HK-2 (cell line): ENCODE data around the gene MEIS1.
A peak's percentile ranks its signal among the peaks of the same experiment; 100 is the strongest.

Source experiments
- DNase-seq: peaks from one replicate; pipeline ENCODE4 v3.0.0-alpha.2; 2018; ENCODE audit not compliant: unreplicated experiment

Gene MEIS1

DNA sequence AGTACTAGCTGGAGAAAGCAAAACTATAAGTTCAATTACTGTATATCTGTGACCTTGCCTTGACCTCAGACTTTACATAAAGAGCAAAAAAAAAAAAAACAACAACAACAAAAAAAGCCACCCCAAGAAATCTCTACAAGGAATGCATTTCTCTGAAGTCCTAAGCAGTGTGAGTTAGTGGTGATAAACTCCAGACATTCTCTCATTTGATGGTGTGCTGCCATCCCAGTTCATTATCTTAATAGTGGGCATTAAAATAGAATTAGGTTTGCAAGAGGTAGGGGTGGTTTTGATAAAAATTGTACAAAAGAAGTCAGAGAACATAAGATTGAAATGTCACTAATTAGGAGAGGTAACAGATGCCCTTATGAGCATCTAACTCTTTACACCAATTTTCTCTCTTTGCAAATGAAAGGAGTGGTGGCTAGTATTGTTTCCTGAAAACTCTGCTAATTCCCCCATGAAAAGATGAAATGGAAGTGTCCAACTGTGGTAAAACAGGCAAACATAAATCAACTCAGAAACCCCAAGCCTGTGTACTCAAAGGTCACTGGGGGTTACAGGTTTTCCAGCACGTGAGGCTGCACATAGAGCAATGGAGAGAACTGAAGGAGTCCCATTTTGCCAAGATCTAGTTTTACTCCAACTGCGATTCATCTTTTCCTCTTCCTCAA lies 131.9 kb downstream of the MEIS1 start:
- DNase-seq, result no peak

DNA sequence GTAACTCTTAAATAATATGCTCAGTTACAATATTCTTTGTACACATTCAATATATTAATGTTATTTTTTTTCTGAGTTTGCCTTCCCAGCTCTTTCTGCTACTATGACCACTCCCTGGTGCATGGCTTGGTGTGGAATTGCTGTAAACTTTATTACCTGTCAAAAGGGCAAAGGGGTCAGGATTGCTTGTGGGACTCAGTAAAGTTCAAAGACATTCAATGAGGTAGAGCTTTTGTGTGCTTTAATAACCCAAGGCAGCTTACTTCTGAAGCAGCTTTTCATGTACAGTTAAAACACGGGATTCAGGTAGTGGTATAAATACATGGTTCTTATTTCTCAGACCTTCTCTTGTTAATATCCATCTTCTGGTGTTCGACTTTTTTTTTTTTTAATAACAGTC lies 132.8 kb downstream of the MEIS1 start:
- DNase-seq, result no peak

DNA sequence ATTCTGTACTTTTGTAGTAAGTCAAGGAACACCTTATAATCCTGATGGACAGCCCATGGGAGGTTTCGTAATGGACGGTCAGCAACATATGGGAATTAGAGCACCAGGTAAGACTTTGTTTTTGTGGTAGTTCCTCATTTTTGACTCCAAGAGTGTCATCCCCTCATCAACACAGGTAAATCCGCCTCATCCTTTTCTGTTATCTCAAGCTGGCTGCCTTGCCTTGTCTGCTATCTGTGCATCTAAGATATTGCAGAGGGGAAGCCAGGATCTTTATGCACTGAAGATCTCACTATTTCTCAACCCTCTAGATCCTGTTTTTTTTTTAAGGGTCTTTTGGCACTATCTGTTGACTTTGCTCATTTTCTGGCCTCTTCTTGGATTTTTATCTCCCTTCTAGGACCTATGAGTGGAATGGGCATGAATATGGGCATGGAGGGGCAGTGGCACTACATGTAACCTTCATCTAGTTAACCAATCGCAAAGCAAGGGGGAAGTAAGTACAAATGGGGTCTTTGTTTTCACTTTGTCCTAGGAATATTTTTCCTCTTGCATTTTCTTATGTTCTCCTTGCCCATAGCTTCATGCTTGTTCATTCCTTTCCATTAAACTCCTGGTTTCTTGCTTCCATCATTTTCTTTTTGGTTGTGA lies 133.8 kb downstream of the MEIS1 start:
- DNase-seq, result no peak

DNA sequence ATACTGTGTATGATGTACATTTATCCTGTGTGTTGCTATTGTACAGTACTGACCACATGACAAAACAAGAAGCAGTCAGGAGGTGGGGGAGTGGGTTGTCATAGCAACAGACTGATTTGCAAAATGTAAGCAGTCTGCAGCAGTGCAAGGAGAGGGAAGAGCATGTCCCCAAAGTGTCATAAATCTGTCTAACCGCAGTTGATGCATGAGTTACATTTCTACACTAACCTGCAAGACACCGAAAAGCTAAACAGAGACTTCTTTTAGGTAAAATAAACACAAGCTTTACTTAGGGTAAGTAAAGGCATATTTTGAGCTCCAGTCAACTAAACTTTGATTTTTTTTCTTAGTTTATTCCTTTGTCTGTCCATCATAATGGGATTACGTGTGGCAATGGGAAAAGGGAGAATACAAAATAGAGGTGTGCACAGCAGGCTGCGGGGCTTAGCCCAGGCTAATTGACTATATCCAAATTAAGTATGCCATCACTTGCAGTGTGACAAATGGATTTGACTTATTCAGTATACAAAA lies 134.5 kb downstream of the MEIS1 start:
- no peak for DNase-seq

DNA sequence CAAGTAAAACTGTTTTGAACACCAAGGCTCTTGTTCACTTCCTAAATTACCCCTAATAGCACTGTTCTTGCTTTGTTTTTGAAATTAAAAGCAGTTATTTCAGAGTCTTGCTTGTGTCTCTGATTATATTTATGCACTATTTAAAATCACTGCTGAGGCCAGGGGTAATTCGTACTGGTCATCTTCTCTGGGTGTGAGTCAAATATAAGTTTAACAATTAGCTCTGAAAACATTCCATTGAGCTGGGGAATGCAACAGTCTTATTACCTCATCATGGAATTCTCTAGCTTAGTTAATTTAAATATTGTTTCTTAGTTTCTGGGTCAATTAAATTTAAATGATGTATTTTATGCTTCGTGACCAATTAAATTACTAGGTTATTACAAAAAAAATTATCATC lies 135.0 kb downstream of the MEIS1 start:
- DNase-seq, result no peak

DNA sequence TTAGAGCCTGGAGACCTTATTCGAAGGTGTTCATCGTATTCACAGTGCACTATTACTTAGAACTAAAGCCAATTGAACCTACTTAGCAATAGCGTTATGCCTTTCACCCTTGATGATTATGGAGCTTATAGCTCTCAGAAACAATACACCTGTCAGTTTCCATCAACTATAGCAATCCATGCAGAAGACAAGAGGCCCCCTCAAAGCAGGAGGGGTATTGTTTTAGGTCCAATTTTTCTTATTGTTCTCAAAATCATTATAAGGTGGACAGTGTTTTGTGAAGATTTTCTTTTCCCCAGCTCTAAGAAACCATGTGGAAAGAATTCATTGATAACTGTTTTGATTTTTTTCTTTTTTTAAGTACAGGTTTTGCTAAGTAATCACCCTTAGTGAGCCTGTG lies 135.5 kb downstream of the MEIS1 start:
- DNase-seq, result no peak

DNA sequence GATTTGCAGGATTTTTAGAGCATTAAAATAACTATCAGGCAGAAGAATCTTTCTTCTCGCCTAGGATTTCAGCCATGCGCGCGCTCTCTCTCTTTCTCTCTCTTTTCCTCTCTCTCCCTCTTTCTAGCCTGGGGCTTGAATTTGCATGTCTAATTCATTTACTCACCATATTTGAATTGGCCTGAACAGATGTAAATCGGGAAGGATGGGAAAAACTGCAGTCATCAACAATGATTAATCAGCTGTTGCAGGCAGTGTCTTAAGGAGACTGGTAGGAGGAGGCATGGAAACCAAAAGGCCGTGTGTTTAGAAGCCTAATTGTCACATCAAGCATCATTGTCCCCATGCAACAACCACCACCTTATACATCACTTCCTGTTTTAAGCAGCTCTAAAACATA lies 137.0 kb downstream of the MEIS1 start:
- DNase-seq, result no peak

DNA sequence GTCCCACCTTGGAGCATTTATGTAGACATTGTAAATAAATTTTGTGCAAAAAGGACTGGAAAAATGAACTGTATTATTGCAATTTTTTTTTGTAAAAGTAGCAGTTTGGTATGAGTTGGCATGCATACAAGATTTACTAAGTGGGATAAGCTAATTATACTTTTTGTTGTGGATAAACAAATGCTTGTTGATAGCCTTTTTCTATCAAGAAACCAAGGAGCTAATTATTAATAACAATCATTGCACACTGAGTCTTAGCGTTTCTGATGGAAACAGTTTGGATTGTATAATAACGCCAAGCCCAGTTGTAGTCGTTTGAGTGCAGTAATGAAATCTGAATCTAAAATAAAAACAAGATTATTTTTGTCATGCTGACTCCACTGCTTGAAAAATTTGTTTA lies 137.5 kb downstream of the MEIS1 start:
- no peak for DNase-seq

DNA sequence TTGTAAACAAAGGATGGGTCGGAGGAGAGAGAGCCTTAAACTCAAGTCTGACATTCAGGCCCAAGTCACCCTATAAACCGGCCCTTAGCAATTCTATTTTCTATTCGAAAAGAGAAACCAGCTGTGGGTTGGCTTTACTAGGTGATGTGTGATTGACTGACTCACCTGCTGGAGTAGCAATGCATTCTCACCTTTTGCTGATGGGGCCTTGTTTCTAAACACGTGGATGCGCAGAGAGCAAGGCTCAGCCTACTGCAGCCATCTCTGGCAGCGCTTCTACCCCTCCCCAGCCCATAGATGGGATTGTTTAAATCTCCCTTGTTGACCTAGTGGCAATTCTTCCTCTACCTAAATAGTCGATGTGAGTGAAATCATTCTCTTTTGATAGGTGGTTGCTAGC lies 138.5 kb downstream of the MEIS1 start:
- DNase-seq, result no peak

DNA sequence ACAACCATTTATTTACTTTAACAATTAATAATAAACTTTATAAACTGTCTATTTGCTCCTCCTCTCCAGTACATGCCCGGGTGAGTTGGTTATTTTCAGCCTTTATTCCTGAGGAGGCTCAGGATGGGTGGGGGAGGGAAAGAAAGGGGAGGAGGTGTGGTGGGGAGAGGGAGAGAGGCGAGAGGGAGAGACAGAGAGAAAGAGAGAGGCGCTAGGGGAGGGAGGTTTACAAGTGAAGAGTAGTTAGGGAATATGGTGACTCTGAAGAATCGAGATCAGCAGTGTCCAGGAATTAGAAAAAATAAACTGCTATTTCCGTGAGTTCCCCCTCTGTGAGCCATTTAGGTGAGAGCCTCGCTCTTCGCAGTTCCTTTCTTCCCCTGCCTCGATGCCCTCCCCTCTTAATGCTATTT lies 138.9 kb downstream of the MEIS1 start:
- DNase-seq, result no peak

DNA sequence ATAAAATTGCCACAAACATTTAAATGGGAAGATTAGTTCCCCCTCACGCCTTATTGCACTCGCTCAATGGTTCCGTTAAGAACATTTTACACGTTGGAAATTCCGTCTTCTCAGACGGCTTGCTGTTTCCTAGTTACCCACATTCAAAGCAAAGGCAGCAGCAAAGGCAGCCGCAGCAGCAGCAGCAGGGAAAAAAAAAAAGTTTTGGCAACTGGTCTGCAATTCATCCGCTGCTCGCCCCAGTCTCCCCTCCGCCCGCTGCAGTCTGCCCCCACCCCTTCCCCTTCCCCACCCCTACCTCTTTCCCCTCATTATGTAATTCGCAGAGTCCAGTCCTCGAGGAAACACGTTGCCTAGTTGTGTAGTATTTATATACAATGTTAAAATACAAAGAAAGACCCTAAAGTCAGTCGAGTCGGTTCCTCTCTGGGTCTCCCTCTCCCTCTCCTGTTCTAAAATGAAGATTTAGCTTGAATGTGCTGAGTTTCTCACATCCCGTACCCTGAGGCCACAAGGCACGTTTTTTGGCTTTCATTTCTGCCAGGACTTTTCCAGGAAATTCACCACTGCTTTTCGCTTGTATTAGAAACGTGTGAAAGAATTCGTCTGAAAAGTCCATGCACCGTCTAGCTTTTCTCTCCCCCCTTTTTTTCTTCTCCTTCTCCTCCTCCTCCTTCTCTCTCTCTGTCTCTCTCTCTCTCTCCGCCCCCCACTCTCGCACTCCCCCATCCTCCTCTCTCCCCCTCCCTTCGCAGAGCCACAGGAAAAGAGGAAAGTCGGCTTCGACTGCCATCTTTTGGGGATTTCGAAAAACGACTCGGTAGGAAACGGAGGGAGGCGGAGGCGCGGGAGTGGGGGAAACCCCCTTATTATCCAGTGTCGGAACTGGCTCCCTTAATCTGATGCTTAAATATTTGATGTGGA lies 140.0 kb downstream of the MEIS1 start:
- peak; percentile 61 for DNase-seq

DNA sequence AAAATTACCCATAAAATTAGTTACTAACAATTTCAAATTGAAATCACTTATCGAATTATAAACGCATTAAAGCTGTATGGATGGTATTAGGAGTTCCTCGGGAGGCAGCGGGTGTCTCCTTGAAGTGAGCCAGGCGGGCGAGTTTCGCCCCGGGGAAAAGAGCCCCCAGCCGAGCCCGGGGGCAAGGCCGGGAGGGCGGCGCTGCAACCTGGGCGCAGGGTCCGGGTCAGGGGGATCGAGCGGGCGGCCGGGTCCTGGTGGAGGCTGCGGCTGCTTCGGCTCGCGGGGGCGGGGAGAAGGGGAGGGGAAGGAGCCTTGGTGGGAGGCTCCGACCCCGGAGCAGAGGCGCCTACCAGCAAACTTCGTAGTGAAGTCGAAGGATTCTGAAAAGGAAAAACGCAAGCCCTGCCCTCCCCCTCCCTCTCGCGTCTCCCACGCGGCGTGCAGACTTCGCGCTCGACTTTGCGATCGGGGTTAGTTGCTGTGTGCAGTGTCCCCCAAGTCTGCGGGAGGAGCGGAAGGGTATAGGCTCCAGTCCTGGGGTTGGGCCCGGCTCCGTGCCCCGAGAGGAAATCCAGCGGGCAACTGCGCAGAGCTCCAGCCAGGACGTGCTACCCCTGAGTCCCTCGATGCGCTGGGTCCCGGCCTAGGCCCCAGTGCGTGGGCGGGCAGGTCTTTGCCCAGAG lies 140.8 kb downstream of the MEIS1 start:
- DNase-seq, result peak; percentile 30

DNA sequence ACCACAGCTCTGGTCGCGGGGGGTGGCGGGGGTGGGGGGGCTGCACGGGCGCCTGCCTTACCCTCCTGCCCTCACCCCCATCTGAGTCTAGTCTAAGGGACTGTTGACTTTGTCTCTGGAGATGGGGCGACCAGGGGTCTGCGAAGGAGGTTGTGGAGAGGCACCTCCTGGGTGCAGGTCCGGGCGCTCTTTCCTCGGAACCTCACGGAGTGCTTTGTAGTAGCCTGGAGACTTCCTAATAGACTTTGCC lies 141.3 kb downstream of the MEIS1 start:
- no peak for DNase-seq

DNA sequence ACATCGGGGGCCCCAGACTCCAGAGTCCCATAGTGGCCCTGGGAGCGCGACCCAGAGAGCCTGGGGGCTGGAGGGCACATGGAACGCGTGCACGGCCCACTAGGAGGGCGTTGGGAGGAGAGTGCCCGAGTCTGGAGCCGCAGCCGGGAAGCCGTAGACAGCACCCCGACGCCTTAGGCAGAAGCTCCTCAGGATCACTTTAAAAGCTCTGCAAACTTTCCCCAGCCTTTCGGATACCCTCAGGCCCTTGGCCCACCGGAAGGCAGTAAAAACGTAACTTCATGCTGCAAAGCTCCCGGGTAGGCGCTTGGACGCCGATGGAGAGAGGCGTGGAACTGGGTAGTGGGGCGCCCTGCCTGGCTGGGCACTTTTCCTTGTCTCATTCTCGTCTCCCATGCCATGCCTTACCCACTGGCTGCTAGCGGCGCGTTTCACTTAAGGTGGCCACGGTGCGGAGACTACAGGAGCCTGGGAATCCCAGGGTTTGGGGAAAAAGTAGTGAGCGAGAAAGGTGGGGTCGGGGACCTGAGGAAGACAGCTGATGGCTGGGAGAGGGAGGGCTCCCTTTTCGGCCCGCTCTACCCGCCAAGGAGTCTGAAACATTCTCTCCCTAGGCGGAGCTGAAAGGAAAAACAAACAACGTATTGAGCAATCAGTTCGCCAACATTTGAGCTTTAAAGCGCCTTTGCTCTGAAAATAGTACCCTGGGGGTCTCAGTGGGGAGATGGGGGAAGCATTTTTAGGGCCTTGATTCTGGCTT lies 141.8 kb downstream of the MEIS1 start:
- DNase-seq, result peak; percentile 21

DNA sequence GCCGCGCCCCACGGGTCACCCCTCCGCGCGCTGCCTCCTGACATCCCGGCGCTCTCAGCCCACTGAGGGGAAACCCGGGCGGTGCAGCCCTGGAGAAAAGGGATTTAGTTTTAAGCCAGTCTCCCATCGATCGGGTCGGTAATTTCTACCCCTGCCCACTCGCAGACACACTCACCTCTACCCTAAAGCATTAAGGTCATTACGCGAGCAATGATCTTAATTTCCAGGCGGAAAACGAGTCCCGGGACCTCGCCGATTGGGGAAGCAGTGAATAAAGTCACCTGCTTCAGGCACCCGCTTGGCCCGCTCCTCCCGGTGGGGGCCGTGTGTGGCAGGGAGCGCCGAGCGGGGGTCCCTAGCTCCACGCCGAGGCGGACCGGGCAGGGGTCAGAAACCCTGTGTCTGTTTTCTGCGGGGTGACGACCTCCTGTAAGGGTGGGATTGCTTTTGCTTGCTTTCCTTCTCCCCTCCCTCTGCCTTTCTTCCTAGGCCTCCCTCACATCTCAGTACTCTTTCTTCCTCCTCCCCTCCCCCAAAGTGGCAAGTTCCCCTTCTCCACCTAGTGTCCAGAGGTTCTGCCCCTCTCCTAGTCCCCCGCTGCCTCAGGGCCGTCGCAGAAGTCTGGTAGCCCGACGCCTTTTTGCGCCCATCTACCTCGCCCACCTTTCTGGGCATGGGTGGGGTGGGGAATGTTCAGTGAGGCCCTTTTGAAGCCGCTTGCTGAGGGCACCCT lies 142.6 kb downstream of the MEIS1 start:
- no peak for DNase-seq

DNA sequence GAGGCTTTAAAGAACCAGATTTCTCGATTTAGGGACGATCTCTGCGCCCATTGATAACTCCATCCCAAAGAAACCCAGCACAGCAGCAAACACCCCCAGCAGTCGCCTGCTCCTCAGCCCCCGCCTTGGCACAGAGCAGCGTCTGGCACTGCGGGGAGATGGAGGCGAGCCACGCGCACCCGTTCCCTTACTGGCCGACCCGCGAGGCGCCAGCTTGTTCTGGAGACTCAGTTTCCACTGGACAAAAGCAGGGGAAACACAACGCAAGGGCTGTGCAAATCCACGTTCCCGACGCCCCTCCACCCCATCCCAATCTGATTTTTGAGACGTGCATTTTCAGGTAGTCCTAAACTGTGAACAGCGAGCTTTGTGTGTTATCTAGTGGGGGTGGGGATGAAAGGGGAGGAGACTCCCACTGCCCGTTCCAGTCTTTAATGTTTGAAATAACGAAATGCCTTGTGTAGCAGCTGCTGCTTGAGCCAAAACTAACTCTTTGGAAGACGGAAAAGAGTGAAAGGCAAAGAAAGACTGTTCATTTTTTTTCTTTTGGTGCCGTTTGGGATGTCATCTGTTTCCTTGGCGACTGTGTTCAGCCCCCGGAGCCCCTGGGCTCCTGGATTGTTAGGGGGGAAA lies 143.2 kb downstream of the MEIS1 start:
- no peak for DNase-seq

DNA sequence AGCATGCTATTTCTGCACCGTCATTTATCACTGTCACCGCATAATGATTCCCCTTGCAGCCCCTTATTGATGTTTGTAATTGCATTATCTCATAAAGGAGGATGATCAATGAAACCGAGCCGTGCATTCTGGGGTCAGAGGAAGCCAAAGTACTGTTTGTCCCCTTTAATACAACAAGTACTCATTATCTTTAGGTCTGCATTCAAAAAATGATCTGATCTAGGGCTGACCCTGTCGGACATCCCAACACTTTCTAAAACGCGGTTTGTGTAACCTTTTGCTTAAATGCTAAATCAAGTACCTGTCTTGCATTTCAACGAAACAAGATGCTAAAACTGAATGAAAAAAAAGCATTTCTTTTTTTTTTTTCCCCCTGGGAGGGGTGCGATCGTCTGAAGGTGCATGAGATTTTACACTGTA lies 143.8 kb downstream of the MEIS1 start:
- DNase-seq, result no peak

DNA sequence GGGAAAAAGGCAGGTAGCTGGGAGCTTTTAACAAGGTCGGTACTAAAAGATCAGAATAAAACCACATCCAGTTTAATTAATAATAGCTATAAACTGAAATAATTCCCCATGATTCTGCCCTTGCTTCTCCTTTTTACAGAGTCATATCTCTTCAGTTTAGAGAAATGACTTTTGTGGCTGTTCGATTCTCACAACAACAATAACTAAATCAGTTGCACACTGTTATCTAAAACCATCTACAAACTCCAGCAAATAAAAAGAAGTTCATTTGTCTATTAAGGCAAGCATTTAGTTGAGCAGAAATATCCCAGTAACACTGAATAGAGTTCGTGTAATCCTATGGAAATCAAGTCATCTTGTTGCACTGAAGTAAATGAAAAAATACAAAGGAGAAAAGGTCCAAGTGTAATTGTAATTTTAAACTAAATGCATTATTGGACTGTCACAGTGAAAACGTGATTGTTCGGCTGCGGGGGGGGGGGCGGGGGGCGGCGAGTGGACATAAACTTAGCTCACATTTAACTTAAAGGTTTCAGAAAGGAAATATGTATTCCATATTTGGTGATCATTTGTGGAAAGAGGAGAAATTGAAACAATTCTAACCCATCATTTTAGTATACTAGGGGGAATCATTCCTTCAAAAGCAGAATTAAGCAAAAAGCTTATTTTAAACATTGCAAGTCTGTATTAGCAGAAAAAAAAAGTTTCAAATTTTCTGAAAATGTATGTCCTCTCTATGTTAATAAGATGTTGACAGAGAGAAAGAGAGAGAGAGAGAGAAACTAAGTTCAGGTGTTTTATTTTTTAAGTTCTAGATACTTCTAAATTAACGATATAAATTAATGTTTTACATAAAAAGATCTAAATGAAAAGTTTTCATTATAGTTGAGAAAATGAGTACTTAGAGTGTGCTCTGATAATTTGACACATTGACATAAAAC lies 144.5 kb downstream of the MEIS1 start:
- DNase-seq, result no peak
